SK-N-SH treated with all-trans-retinoic acid at 6 μM for 48 hours (cell line): Measurements from ENCODE around the gene RPS6KA2.

Experiments
- TF ChIP-seq, protein P1 (sequence below): fragments of 250-450 bp; sonication (Bioruptor Pico); IDR thresholded peaks from 2 replicates; pipeline ENCODE4 v1.8.0; 2020; ENCODE audit warnings: mild to moderate bottlenecking, moderate library complexity, borderline replicate concordance
- TF ChIP-seq, protein P2 (sequence below): fragments of 250-450 bp; sonication (Bioruptor Pico); IDR thresholded peaks from 2 replicates; pipeline ENCODE4 v1.8.0; 2021; ENCODE audit warnings: low read depth, mild to moderate bottlenecking, moderate library complexity, borderline replicate concordance

DNA sequence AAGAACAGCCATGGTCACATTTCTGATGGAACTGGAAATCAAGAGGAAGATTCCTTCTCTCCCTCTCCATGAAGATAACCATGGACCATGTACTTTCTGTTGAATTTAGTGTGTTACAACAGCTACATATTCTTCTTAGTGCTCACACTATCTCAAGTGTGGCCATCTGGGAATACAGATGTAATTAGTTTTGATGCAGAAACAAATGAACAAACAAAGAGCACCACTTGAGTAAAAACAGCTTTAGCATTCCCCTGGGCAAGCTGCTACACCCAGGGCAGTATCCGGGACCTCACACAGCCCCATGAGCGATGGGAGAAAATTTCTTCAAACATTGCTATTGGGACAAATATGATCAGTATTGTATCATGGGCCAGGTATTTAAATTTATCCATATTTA lies 115.7 kb downstream of the RPS6KA2 start:
- TF ChIP-seq, protein P1, sequence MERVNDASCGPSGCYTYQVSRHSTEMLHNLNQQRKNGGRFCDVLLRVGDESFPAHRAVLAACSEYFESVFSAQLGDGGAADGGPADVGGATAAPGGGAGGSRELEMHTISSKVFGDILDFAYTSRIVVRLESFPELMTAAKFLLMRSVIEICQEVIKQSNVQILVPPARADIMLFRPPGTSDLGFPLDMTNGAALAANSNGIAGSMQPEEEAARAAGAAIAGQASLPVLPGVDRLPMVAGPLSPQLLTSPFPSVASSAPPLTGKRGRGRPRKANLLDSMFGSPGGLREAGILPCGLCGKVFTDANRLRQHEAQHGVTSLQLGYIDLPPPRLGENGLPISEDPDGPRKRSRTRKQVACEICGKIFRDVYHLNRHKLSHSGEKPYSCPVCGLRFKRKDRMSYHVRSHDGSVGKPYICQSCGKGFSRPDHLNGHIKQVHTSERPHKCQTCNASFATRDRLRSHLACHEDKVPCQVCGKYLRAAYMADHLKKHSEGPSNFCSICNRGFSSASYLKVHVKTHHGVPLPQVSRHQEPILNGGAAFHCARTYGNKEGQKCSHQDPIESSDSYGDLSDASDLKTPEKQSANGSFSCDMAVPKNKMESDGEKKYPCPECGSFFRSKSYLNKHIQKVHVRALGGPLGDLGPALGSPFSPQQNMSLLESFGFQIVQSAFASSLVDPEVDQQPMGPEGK (CRISPR knock-in tag), result no peak
- TF ChIP-seq, protein P2, sequence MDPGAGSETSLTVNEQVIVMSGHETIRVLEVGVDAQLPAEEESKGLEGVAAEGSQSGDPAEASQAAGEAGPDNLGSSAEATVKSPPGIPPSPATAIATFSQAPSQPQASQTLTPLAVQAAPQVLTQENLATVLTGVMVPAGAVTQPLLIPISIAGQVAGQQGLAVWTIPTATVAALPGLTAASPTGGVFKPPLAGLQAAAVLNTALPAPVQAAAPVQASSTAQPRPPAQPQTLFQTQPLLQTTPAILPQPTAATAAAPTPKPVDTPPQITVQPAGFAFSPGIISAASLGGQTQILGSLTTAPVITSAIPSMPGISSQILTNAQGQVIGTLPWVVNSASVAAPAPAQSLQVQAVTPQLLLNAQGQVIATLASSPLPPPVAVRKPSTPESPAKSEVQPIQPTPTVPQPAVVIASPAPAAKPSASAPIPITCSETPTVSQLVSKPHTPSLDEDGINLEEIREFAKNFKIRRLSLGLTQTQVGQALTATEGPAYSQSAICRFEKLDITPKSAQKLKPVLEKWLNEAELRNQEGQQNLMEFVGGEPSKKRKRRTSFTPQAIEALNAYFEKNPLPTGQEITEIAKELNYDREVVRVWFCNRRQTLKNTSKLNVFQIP (CRISPR knock-in tag), result no peak
